GM13977 (cell line): ENCODE measurements around the gene DHX16.

Experiments used
- DNase-seq: peaks from one replicate; pipeline ENCODE4 v3.0.0; 2012; ENCODE audit warnings: low spot score
- in situ Hi-C: fragments of 300-500 bp; cut with MboI; formaldehyde crosslinking; loops from one replicate; pipeline ENCODE4 v1.12.0; 2022; ENCODE audit warnings: low sequenced_read_pairs, low pct_unique_long_range_greater_than_20kb, mixed read lengths, inconsistent platforms; ENCODE audit not compliant: unreplicated experiment
- TF ChIP-seq, protein P1 (sequence below): IDR thresholded peaks from 2 replicates; pipeline ENCODE4 v1.5.1; 2012; ENCODE audit warnings: mild to moderate bottlenecking, control low read depth; ENCODE audit not compliant: insufficient read depth; ENCODE audit errors: extremely low read depth, missing control alignments

Gene DHX16

DNA sequence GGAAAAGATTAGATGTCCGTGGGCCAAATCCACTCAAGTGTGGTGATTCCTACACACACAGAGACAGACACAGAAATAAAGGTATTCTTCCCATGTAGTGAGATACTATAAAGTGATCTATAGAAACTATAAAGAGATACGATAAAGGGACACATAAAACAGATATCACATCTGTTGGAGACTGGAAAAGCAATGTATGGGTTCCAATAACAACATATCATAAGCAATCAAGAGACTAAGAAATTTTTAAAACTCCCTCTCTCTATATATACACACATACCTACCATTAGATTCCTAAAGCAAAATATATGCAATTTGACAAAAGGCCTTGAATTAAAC lies 61.0 kb downstream of the DHX16 start:
- in situ Hi-C loops, result no loop called here
- DNase-seq, result no peak
- TF ChIP-seq, protein P1, sequence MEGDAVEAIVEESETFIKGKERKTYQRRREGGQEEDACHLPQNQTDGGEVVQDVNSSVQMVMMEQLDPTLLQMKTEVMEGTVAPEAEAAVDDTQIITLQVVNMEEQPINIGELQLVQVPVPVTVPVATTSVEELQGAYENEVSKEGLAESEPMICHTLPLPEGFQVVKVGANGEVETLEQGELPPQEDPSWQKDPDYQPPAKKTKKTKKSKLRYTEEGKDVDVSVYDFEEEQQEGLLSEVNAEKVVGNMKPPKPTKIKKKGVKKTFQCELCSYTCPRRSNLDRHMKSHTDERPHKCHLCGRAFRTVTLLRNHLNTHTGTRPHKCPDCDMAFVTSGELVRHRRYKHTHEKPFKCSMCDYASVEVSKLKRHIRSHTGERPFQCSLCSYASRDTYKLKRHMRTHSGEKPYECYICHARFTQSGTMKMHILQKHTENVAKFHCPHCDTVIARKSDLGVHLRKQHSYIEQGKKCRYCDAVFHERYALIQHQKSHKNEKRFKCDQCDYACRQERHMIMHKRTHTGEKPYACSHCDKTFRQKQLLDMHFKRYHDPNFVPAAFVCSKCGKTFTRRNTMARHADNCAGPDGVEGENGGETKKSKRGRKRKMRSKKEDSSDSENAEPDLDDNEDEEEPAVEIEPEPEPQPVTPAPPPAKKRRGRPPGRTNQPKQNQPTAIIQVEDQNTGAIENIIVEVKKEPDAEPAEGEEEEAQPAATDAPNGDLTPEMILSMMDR, result no peak

DNA sequence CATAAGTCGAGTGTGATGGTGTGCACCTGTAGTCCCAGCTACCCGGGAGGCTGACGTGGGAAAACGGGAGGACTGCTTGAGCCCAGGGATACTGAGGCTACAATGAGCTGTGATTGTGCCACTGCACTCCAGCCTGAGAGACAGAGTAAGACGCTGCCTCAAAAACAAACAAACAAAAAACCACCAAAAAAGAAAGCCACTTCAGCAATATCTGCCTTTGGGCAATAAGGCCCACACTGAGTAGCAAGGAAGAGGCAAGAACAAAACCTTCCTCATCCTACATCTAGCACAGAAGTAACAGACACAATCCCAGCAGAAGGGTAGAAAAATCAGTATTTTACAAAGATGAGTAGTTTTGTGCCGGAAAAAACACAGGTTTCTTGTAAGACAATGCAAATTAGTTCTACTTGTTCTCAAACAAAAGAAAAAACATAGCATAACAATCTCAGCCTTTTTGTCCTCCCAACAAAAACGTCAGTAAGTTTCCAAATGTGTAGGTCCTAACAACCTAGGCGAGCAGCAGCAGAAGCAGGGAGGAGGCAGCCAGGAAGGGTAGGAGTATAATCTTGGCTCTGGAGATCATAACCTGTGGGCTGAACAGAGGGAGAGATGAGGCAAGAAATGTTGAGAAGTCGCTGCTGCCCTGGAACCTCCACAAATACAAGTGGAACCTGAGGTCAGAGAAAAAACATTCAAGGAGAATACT lies 61.5 kb downstream of the DHX16 start:
- in situ Hi-C loops, result no loop called here
- DNase-seq, result no peak
- TF ChIP-seq, protein P1, result no peak

DNA sequence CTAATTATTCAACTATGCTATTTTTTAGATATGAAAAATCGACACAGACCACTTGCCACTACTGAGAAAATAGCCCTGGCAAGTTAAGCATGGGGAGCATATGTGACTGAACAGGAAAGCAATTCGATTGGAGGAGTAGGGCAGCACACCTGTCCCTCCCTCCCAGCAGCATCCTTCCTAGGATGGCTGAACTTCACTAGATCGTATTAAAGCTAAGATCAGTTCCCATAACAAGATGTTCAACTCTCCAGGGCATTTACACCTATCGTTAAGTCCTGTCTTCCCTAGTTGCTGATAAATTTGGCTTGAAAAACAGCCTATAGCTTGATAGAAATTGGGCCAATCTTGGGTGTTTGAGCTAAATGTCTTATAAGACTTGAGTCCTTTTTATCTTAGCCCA lies 62.7 kb downstream of the DHX16 start:
- TF ChIP-seq, protein P1, result no peak
- in situ Hi-C loops, result no loop called here
- no peak for DNase-seq

DNA sequence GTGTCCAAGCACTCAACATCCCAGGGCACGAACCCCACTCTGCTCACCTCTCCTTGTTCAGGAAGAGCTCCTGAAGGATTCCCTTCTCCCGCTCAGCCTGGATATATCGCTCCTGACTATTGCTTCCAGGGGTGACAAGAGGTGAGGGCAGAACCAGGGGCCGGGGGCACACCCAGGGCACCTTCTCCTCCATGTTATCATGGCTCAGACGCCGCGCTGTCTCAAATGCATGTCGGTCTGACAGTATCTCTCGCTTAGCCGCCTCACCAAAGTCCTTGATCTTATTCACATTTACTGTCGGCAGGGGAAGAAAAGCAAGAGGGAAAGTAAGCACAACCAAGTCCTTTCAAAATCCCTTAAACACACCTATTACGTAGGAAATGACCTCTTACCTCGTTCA lies 68.8 kb downstream of the DHX16 start:
- no peak for DNase-seq
- TF ChIP-seq, protein P1, result no peak
- in situ Hi-C loops, result no loop called here
